Measurements from ENCODE around the gene SLC41A1.

DNA sequence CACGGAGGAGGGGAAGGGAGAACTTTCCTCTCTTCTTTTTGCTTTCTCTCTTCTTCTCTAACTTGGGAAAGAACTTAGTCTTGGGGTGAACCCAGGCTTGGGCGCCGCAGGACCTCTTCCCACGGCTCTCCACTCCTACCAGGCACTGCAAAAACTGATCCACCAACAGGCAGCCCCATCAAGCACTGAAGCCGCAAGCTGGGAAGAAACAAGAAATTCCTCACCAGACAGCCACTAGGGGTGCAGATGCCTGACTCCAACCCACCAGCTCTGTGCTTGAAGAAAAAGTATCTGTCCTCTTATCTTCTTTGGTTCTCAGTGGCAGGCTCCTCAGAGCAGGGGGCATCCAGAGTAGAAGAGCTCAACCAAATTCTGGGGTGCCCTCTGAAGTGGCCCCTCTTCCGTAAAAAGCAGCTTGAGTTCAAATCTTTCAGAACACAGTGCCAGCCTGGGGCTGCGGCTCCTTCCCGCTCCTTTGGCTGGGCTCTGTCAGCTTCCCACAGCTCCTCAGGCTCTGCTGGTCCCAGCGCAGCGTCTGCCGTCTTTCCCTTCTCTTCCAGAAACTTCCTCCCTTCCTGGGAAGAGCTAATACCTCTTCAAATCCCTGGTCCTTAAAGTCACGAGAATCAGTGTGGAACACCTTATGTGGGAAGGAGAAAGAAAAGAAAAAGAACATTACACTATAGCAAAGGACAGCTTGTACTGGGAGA, 2.4 kb downstream of the SLC41A1 start:
- TF ChIP-seq, protein P1, sequence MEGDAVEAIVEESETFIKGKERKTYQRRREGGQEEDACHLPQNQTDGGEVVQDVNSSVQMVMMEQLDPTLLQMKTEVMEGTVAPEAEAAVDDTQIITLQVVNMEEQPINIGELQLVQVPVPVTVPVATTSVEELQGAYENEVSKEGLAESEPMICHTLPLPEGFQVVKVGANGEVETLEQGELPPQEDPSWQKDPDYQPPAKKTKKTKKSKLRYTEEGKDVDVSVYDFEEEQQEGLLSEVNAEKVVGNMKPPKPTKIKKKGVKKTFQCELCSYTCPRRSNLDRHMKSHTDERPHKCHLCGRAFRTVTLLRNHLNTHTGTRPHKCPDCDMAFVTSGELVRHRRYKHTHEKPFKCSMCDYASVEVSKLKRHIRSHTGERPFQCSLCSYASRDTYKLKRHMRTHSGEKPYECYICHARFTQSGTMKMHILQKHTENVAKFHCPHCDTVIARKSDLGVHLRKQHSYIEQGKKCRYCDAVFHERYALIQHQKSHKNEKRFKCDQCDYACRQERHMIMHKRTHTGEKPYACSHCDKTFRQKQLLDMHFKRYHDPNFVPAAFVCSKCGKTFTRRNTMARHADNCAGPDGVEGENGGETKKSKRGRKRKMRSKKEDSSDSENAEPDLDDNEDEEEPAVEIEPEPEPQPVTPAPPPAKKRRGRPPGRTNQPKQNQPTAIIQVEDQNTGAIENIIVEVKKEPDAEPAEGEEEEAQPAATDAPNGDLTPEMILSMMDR (conservative IDR thresholded peaks at IDR 0.05 in 1 of 2, IDR thresholded peaks at IDR 0.05 in 1 of 2; ENCODE audit: extremely low read depth in 1 of 2, insufficient read depth in 1 of 2, low read depth in 1 of 2, low read length in 2 of 2) = peak; percentile 18 to 22
- TF ChIP-seq EZH2 (IDR thresholded peaks at IDR 0.05; ENCODE audit: borderline replicate concordance, low read length) = no peak

All from mammary epithelial cell (primary cell).